ENCODE data around the gene RORC.

GRCh38 chr1:151838222-151839081 is 6.8 kb upstream of the RORC start:
- TF ChIP-seq POLR2A (IDR thresholded peaks at IDR 0.05) = no peak
- no peak for TF ChIP-seq POLR2AphosphoS5 (IDR thresholded peaks at IDR 0.05)
- no peak for TF ChIP-seq CTCF (IDR thresholded peaks at IDR 0.05)
- no peak for TF ChIP-seq EP300 (IDR thresholded peaks at IDR 0.05)

Measured in stomach (tissue), 4 donors.